HepG2 (cell line): ENCODE results near the gene DEUP1.

Experiments
- CTCF ChIP-seq: sonication (generic); formaldehyde crosslinking; IDR thresholded peaks from 2 replicates; pipeline ENCODE4 v1.5.0; 2020; ENCODE audit warnings: mild to moderate bottlenecking, missing genetic modification reagents, moderate library complexity
- HNF4A ChIP-seq: sonication (generic); formaldehyde crosslinking; IDR thresholded peaks from 2 replicates; pipeline ENCODE4 v1.4.0; 2020; ENCODE audit warnings: missing genetic modification reagents
- MAZ ChIP-seq, 2 experiments: sonication (generic) in 1 of 2; formaldehyde crosslinking in 1 of 2; IDR thresholded peaks; 2 replicates each; pipeline versions ENCODE4 v1.5.0 to v1.6.1; 2012 to 2020; ENCODE audit warnings: low read depth in 2 of 2, mild to moderate bottlenecking in 2 of 2, borderline replicate concordance in 1 of 2, improper control_type of control experiment in 1 of 2, low read length in 1 of 2, missing genetic modification reagents in 1 of 2, moderate library complexity in 1 of 2
- RXRA ChIP-seq: sonication (generic); formaldehyde crosslinking; IDR thresholded peaks from 2 replicates; pipeline ENCODE4 v1.5.1; 2020; ENCODE audit warnings: missing genetic modification reagents
- SALL2 ChIP-seq: sonication (generic); formaldehyde crosslinking; IDR thresholded peaks from 2 replicates; pipeline ENCODE4 v1.8.1; 2023; ENCODE audit warnings: mild to moderate bottlenecking, missing genetic modification reagents, inconsistent platforms
- SP5 ChIP-seq: IDR thresholded peaks from 2 replicates; pipeline ENCODE4 v1.6.1; 2016; ENCODE audit warnings: low read depth, borderline replicate concordance
- ZMYM4 ChIP-seq: sonication (generic); formaldehyde crosslinking; IDR thresholded peaks from 2 replicates; pipeline ENCODE4 v1.8.1; 2023; ENCODE audit warnings: mild to moderate bottlenecking, missing genetic modification reagents
- ZNF772 ChIP-seq: sonication (generic); formaldehyde crosslinking; IDR thresholded peaks from 2 replicates; pipeline ENCODE4 v1.5.0; 2020; ENCODE audit warnings: mild to moderate bottlenecking, missing genetic modification reagents
- TF ChIP-seq, protein P1 (sequence below): sonication (generic); formaldehyde crosslinking; IDR thresholded peaks from 2 replicates; pipeline ENCODE4 v1.5.0; 2020; ENCODE audit warnings: mild to moderate bottlenecking, missing genetic modification reagents
- TF ChIP-seq, protein P2 (sequence below): IDR thresholded peaks from 2 replicates; pipeline ENCODE4 v1.6.1; 2012; ENCODE audit warnings: inconsistent platforms
- TF ChIP-seq, protein P3 (sequence below), 2 experiments: IDR thresholded peaks; 2 replicates each; pipeline ENCODE4 v1.6.1; 2011 to 2012; ENCODE audit warnings: low read length in 2 of 2, borderline replicate concordance in 1 of 2, low read depth in 1 of 2, mild to moderate bottlenecking in 1 of 2, moderate library complexity in 1 of 2
- TF ChIP-seq, protein P4 (sequence below): sonication (generic); formaldehyde crosslinking; IDR thresholded peaks from 2 replicates; pipeline ENCODE4 v1.5.0; 2020; ENCODE audit warnings: missing genetic modification reagents

DNA sequence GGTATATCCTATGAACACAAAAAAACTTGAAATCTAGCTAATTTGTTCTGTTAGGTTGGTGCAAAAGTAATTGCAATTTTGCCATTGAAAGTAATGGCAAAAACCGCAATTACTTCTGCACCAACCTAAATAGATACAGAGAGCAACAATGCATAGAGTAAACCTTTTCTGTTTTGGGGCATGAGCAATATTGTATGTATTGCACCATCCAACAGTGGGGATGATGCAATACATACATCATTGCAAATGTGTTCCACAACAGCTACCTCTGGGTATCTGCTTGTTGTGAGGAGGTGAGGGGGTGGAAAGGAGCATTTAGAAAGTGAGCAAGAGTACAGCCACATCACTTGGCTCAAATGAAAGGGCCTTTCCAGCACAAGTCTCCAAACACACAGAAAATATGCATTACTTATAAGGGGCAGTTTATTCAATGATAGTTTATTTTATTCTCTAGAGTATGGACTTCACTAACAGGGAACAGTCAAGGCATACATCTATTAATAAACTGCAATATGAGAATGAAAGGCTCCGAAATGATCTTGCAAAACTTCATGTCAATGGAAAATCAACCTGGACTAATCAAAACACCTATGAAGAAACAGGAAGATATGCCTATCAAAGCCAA lies 77.3 kb downstream of the DEUP1 start:
- TF ChIP-seq MAZ (IDR thresholded peaks at IDR 0.05; ENCODE audit: borderline replicate concordance, low read depth, low read length) (no peak), MAZ (CRISPR knock-in tag; IDR thresholded peaks at IDR 0.05; ENCODE audit: low read depth) (no peak), SALL2 (CRISPR knock-in tag) (no peak), ZMYM4 (CRISPR knock-in tag) (no peak), CTCF (no peak), SP5 (CRISPR knock-in tag) (no peak), RXRA (CRISPR knock-in tag) (no peak), HNF4A (no peak), ZNF772 (no peak)
- TF ChIP-seq, protein P1, sequence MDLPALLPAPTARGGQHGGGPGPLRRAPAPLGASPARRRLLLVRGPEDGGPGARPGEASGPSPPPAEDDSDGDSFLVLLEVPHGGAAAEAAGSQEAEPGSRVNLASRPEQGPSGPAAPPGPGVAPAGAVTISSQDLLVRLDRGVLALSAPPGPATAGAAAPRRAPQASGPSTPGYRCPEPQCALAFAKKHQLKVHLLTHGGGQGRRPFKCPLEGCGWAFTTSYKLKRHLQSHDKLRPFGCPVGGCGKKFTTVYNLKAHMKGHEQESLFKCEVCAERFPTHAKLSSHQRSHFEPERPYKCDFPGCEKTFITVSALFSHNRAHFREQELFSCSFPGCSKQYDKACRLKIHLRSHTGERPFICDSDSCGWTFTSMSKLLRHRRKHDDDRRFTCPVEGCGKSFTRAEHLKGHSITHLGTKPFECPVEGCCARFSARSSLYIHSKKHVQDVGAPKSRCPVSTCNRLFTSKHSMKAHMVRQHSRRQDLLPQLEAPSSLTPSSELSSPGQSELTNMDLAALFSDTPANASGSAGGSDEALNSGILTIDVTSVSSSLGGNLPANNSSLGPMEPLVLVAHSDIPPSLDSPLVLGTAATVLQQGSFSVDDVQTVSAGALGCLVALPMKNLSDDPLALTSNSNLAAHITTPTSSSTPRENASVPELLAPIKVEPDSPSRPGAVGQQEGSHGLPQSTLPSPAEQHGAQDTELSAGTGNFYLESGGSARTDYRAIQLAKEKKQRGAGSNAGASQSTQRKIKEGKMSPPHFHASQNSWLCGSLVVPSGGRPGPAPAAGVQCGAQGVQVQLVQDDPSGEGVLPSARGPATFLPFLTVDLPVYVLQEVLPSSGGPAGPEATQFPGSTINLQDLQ (CRISPR knock-in tag): no peak
- TF ChIP-seq, protein P2, sequence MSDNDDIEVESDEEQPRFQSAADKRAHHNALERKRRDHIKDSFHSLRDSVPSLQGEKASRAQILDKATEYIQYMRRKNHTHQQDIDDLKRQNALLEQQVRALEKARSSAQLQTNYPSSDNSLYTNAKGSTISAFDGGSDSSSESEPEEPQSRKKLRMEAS: no peak
- TF ChIP-seq, protein P3, sequence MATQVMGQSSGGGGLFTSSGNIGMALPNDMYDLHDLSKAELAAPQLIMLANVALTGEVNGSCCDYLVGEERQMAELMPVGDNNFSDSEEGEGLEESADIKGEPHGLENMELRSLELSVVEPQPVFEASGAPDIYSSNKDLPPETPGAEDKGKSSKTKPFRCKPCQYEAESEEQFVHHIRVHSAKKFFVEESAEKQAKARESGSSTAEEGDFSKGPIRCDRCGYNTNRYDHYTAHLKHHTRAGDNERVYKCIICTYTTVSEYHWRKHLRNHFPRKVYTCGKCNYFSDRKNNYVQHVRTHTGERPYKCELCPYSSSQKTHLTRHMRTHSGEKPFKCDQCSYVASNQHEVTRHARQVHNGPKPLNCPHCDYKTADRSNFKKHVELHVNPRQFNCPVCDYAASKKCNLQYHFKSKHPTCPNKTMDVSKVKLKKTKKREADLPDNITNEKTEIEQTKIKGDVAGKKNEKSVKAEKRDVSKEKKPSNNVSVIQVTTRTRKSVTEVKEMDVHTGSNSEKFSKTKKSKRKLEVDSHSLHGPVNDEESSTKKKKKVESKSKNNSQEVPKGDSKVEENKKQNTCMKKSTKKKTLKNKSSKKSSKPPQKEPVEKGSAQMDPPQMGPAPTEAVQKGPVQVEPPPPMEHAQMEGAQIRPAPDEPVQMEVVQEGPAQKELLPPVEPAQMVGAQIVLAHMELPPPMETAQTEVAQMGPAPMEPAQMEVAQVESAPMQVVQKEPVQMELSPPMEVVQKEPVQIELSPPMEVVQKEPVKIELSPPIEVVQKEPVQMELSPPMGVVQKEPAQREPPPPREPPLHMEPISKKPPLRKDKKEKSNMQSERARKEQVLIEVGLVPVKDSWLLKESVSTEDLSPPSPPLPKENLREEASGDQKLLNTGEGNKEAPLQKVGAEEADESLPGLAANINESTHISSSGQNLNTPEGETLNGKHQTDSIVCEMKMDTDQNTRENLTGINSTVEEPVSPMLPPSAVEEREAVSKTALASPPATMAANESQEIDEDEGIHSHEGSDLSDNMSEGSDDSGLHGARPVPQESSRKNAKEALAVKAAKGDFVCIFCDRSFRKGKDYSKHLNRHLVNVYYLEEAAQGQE (IDR thresholded peaks at IDR 0.05; ENCODE audit: borderline replicate concordance in 1 of 2, low read depth in 1 of 2, low read length in 2 of 2): no peak
- TF ChIP-seq, protein P4, sequence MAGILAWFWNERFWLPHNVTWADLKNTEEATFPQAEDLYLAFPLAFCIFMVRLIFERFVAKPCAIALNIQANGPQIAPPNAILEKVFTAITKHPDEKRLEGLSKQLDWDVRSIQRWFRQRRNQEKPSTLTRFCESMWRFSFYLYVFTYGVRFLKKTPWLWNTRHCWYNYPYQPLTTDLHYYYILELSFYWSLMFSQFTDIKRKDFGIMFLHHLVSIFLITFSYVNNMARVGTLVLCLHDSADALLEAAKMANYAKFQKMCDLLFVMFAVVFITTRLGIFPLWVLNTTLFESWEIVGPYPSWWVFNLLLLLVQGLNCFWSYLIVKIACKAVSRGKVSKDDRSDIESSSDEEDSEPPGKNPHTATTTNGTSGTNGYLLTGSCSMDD (CRISPR knock-in tag): no peak
